Stomach smooth muscle (tissue), 2 donors: ENCODE results near the gene PURA.

Experiments used
- H3K27ac ChIP-seq: one replicate; pipeline ENCODE4 v1.7.0; 2013; ENCODE audit warnings: mild to moderate bottlenecking, low read length, inconsistent platforms
- H3K27me3 ChIP-seq, 2 donors: one replicate each; pipeline ENCODE4 v1.7.0; 2013; ENCODE audit warnings: low read length in 2 of 2; ENCODE audit not compliant: insufficient read depth in 2 of 2, control insufficient read depth in 1 of 2
- H3K36me3 ChIP-seq, 2 donors: one replicate each; pipeline ENCODE4 v1.7.0; 2013; ENCODE audit warnings: low read length in 2 of 2; ENCODE audit not compliant: control insufficient read depth in 2 of 2, insufficient read depth in 2 of 2
- H3K4me1 ChIP-seq: one replicate; pipeline ENCODE4 v1.7.0; 2013; ENCODE audit warnings: low read length; ENCODE audit not compliant: control insufficient read depth, insufficient read depth
- H3K4me3 ChIP-seq, 2 donors: one replicate each; pipeline ENCODE4 v1.7.0; 2013; ENCODE audit warnings: low read length in 2 of 2
- H3K9ac ChIP-seq, 2 donors: one replicate each; pipeline ENCODE4 v1.7.0; 2013; ENCODE audit warnings: low read length in 2 of 2, mild to moderate bottlenecking in 1 of 2
- H3K9me3 ChIP-seq, 2 donors: one replicate each; pipeline ENCODE4 v1.7.0; 2013; ENCODE audit warnings: low read length in 2 of 2; ENCODE audit not compliant: control insufficient read depth in 2 of 2
- donor health status: healthy.
- donor health status: Pancreatic carcinoma.

The PURA gene

DNA sequence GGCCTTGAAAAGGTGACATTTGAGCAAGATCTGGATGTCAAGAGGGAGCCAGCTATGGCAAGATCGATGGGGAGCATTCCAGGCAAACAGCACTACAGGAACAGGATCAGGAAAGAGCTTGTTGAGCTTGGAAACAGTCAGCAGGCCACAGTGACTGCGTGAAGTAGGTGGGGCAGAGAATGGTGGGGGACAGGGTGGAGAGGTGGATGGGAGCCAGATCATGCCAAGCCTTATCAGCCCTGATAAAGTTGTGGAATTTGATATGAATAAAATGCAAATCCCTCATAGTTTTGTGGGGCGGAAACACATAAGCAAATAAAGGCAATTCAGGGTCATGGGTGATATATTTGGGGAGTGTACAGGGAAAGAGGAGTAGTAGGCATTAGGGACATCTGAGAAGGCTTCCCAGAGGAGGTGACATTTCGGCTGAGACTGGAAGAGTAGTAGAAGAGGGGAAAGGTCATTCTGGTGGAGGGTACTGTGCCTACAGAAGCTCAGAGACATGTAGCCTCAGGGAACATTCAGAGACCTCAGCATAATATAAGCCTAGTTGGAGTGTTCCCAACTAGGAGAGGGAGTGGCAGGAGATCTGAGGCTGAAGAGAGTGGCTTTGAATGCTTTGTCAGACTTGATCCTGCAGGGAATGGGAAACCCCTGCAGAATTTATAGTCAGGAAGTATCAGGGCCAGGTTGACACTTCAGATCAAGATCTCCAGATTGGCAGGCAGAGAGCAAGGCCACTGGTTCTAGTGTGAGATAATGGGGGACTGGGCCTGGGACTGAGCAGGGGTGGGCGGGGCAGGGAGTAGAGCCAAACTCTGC lies 51.4 kb downstream of the PURA start:
- Histone ChIP-seq H3K9ac (no peak overlapping the region), H3K4me1 (no peaks in the 10 kb centered on the region), H3K9me3 (no peaks in the 10 kb centered on the region), H3K36me3 (peaks cover 0 to 4% of the 10 kb centered on the region in 2 donors), H3K4me3 (no peak overlapping the region), H3K27me3 (no peaks in the 10 kb centered on the region), H3K27ac (no peak overlapping the region)

DNA sequence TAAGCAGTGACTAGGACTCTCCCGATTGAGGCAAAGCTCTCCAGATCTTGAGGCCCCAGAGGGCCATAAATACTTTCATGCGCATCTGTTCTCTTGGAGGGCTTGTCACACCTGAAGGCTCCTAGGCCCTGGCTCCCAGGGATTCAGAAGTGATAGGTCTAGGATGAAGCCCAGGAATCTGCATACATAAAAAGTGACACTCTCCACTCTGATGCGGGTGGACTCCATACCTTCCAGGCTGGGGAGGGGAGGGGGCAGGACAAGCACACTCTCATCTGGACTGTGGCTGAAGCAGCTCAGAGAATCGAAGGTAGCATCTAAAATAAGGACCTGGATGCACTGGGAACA lies 52.0 kb downstream of the PURA start:
- Histone ChIP-seq H3K9me3 (no peaks in the 10 kb centered on the region), H3K27me3 (no peaks in the 10 kb centered on the region), H3K4me3 (no peak overlapping the region), H3K27ac (no peak overlapping the region), H3K9ac (no peak overlapping the region), H3K36me3 (peaks cover 0 to 4% of the 10 kb centered on the region in 2 donors), H3K4me1 (no peaks in the 10 kb centered on the region)

DNA sequence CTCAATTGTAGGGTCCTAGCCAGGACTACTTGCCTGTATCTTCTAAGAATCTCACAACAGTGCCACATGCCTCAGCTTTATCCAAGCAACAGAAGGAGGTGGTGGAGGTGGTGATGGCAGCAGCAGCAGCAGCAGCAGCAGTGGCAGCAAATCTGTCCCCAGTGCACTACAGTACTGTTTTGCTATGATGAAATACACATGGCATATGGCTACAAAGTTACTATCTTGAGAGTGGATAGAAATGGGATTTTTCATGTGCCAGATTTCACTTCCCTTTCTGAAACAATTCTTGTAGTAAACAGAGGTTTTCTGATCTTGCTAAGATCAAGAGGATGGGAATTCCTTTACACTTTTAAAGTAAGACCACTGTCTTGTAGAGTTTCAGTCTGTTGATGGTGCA lies 53.0 kb downstream of the PURA start:
- H3K4me3 ChIP-seq: no peak overlapping the region
- H3K27ac ChIP-seq: no peak overlapping the region
- no peaks in the 10 kb centered on the region for H3K4me1 ChIP-seq

DNA sequence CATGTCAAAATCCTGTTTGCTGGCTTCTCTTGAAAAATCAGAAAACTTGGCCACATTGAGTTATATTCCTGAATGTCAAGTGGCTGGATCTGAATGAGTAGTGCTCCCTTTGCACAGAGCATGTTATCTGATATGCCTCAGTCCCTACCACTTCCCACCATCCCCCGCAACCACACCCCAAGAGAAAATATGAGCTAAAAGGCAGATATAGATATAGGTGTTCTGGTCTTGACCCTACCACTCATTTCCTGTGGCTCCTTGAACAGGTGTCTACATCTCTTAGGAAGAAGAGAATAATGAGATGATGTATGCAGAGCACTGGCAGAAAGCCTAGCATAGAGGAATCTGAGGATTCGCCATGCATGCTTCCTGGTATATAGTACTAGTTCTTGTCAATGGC lies 54.5 kb downstream of the PURA start:
- Histone ChIP-seq H3K9me3 (no peaks in the 10 kb centered on the region), H3K9ac (no peak overlapping the region), H3K4me3 (no peak overlapping the region), H3K27me3 (no peaks in the 10 kb centered on the region), H3K27ac (no peak overlapping the region), H3K4me1 (no peaks in the 10 kb centered on the region), H3K36me3 (peaks cover 0 to 9% of the 10 kb centered on the region in 2 donors)

More for the DNA sequence above, 53.0 kb downstream of the PURA start:
- no peaks in the 10 kb centered on the region for H3K27me3 ChIP-seq
- peaks cover 0 to 4% of the 10 kb centered on the region in 2 donors for H3K36me3 ChIP-seq
- no peaks in the 10 kb centered on the region for H3K9me3 ChIP-seq
- H3K9ac ChIP-seq: no peak overlapping the region

DNA sequence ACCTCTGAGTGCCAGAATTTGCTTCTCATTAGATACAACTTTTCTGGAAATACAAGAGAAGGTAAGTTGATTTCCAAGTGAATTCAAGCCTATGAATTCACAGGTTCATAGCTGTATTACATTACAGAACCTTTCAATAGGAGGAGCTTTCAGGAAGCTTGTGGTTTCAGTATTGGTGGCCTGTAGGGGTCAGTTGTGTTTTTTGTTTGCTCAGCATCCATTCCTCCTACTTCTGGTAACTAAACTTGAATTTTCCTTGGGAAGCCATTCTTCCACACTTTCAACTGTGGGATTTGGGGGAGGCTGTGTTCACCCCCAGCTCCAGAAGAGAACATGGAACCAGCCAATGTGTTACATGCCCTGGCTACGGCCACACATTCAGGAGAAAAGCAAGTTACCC lies 55.5 kb downstream of the PURA start:
- no peak overlapping the region for H3K27ac ChIP-seq
- no peak overlapping the region for H3K4me3 ChIP-seq
- no peaks in the 10 kb centered on the region for H3K27me3 ChIP-seq
- H3K9ac ChIP-seq: no peak overlapping the region
- no peaks in the 10 kb centered on the region for H3K9me3 ChIP-seq
- H3K4me1 ChIP-seq: peaks cover 1% of the 10 kb centered on the region
- peaks cover 0 to 9% of the 10 kb centered on the region in 2 donors for H3K36me3 ChIP-seq

DNA sequence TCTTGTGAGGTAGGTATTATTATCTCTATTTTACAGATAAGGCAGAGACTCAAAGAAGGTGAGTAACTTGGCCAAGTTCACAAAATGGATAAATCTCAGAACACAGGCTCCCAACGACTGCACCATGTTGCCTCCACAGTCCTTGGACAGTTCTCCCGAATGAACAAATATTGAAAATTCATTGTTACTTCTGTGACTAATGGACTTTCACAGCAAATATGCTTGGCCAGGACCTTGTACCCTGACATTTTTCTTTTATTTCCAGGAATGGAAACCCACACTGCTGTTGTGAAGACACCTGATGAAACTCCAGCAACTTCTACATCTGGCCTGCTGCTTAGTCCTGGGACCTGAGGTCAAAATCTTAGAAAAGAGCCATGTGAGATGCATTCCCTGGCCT lies 58.6 kb downstream of the PURA start:
- H3K9me3 ChIP-seq: no peaks in the 10 kb centered on the region
- H3K27ac ChIP-seq: no peak overlapping the region
- H3K36me3 ChIP-seq: peaks cover 0 to 6% of the 10 kb centered on the region in 2 donors

DNA sequence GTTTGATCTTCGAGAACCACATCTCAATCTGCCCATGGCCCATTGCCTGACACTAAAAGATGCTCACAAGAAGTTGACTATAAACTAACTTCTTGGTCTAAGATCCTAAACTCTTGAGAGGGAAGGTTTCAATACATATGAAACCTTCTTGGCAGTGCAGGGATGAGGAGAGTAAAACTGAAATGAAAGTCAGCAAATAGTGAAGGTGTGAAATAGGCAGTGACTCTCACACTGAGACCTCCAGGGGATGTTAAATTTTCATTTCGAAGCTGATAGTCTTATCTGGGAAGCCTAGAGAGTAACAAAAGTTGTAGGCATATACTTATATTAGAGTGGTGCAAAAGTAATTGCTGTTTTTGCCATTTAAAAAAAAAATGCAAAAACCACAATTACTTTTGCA lies 60.1 kb downstream of the PURA start:
- no peak overlapping the region for H3K4me3 ChIP-seq
- no peaks in the 10 kb centered on the region for H3K27me3 ChIP-seq
- H3K36me3 ChIP-seq: peaks cover 0 to 4% of the 10 kb centered on the region in 2 donors
- no peak overlapping the region for H3K9ac ChIP-seq
- H3K9me3 ChIP-seq: no peaks in the 10 kb centered on the region
- H3K4me1 ChIP-seq: peaks cover 35% of the 10 kb centered on the region
- no peak overlapping the region for H3K27ac ChIP-seq

More for the DNA sequence above, 58.6 kb downstream of the PURA start:
- Histone ChIP-seq H3K27me3 (no peaks in the 10 kb centered on the region), H3K9ac (no peak overlapping the region), H3K4me1 (peaks cover 25% of the 10 kb centered on the region), H3K4me3 (no peak overlapping the region)

DNA sequence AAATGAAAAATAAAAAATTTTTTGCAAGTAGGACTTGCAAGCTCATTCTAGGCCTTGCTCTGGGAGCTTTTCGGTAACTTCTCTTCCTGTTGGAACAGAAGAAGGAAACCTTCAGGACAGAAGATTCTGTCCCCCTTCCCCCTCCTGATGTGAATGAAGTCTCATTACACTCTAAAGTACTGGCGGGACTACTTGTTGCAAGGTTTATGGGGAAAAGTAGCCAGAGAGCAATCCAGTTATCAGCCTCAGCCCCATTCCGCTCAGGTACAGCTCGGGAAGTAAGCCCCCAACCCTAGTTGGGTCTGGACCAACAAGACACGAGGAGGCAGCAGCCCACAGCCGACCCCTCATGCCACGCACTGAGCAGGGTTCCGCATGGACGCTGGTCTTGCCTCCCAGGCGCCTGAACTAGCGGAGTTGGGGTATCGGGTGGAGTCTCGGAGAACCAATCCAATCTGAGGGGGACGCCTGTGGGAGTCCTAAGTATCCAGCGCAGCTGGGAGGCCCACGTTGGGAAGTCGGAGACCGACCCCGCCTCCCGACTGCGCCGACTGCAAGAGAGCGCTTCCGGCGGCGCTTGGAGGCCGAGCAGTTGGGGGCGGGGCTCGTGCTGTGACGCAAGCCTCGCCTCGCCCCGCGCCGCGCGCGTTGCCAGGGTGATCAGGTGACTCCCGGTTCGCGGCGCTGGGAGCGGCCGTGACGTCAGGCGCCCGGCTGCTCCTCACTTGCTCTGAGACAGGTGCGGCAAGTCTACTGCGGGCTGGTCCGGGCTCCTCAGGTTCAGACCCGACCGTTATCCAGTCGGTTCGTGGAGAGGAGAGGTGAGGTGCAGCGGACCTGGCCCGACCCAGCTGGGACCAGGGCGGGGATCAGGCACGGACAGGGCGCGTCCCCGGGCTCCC lies 60.8 kb downstream of the PURA start, which contains the start of gene CYSTM1:
TSS of gene CYSTM1 (plus strand) at position 724 of the 902 bp plus-strand sequence. CDS start 19,278 bp downstream, outside the sequence.
- H3K9me3 ChIP-seq: no peaks in the 10 kb centered on the region
- peaks cover 0 to 4% of the 10 kb centered on the region in 2 donors for H3K36me3 ChIP-seq
- peak within 1 kb of the TSS; percentile 83 to 90 for H3K9ac ChIP-seq
- peak within 1 kb of the TSS; percentile 50 to 93 for H3K4me3 ChIP-seq
- H3K27me3 ChIP-seq: no peaks in the 10 kb centered on the region
- H3K4me1 ChIP-seq: peaks cover 35% of the 10 kb centered on the region
- peak within 1 kb of the TSS; percentile 95 for H3K27ac ChIP-seq
